GM18511 (cell line): ENCODE data around the gene TMEM179.

Source experiments
- ATAC-seq: cut with Tn5 transposase; IDR thresholded peaks from one replicate; pipeline ENCODE4 v1.9.1; 2021; ENCODE audit warnings: mild to moderate bottlenecking, moderate library complexity; ENCODE audit not compliant: unreplicated experiment

TMEM179 gene

DNA sequence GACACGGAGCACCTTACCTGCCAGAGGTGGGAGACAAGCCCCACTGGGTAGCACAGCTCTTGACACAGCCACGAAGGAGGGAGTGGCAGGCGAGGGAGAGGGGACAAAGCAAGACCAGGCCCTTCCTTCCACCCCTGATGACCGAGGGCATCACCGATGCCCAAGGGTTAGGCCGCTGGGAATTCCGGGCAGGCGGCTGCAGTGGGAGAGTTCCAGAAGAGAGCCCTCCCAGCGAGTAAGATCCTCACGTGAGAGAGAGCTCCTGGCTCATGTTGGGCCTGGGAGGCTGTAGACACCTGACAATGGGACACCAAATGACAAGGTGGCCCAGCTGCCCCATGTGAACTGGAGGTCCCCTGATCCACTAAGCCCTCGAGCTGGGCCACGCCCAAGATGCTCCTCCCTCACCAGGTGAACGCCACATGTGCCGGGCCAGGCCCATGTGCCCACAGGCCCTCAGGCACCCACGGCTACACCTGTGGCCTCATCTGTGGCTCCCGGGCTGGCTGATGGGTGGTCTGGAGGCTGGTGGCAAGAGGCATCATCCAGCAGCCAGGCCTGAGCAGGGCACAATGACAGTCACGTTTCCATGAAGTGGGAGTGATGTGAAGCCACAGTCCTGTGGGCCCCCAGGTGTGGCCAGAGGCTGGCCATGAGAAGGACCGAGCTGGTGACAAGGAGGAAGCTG, 57.1 kb downstream of the TMEM179 start:
- no peak for ATAC-seq

GRCh38 chr14:104546591-104547309, 57.8 kb downstream of the TMEM179 start:
- ATAC-seq = no peak

DNA sequence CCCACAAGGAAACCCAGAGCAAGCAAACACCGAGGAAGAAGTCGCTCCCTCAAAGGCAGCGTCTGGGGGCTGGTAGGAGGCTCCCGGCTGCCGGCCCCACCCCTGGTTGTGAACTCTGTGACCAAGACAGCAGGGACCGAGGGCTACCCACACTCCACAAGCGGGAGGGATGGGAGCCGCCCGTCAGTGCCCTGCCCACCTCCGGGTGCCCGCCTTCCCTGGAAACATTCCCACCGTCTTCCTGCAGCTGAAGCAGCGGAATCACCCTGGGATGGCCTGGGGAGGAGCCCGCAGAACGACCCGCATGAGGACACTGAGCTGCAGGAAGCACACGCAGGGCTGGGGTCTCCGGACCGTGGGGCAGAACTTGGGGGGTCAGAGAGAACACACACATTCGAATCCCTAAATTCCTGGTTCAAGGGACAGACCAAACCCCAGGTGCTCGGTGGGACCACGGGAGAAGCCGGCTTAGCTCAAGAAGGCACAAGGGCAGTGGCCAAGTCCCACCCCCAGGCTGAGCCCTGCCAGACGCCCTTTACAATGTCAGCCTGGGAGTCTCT, 58.5 kb downstream of the TMEM179 start:
- ATAC-seq = no peak

GRCh38 chr14:104545151-104545941, 59.2 kb downstream of the TMEM179 start:
- ATAC-seq = no peak

- ATAC-seq = no peak
Observed at GRCh38 chr14:104544362-104544961, 60.1 kb downstream of the TMEM179 start.

- ATAC-seq = no peak
Observed at GRCh38 chr14:104542871-104543830, 61.4 kb downstream of the TMEM179 start.

DNA sequence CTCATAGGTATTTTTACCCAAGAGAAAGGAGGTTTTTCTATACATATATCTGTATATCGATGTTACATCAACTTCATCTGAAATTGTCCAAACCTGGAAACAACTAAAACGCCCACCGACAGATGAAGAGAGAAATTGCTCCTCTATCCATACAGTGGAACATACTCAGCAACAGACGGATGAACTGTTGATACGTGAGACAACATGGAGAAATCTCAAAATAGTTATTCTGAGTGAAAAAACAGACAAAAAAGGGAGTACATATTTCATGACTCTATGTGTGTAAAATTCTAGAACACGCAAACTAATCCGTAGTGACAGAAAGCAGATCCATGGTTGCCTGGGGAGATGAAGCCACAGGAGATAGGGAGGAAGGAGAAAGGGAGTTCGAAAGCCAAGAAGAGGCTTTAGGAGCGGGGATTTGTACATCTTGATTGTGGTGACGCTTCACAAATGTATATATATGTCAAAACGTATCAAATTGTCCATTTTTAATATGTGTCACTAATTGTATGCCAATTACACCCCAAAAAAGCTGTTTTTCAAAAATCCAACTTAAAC, 62.6 kb downstream of the TMEM179 start:
- ATAC-seq = no peak
